Measurements from ENCODE around the gene IMMP2L.

DNA sequence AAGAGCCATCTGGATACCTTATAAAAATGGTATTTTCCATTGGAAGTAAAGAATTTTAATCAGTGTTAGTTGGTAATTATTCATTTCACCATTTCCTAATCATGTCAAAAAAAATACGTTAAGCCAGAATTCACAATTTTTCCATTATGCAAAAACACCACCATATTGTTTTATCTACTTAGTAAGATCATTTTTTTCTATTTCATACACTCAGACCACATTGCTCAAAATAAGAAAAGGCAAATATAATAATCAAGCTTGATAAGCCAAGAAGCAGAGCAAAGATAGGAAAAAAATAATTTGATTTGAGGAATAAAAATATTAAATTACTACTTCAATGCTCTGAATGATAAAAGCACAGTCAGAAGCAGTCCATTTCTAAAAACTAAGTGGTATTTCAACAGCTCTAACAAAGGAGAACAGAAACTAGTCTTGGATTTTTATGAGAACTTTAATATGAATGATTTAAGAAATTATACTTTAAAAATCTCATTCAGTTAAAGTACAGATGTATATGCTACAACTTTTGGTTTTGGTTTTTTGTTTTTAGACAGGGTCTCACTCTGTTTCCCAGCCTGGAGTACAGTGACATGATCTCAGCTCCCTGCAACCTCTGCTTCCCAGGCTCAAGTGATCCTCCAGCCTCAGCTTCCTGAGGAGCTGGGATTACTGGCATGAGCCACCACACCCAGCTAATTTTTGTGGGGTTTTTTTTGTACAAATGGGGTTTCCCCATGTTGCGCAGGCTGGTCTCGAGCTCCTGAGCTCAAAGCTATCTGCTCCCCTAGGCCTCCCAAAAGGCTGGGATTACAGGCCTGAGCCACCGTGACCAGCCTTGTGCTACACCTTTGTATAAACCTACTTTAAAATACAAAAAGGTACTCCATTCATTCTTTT, 424.7 kb downstream of the IMMP2L start:
- TF ChIP-seq, protein P1, sequence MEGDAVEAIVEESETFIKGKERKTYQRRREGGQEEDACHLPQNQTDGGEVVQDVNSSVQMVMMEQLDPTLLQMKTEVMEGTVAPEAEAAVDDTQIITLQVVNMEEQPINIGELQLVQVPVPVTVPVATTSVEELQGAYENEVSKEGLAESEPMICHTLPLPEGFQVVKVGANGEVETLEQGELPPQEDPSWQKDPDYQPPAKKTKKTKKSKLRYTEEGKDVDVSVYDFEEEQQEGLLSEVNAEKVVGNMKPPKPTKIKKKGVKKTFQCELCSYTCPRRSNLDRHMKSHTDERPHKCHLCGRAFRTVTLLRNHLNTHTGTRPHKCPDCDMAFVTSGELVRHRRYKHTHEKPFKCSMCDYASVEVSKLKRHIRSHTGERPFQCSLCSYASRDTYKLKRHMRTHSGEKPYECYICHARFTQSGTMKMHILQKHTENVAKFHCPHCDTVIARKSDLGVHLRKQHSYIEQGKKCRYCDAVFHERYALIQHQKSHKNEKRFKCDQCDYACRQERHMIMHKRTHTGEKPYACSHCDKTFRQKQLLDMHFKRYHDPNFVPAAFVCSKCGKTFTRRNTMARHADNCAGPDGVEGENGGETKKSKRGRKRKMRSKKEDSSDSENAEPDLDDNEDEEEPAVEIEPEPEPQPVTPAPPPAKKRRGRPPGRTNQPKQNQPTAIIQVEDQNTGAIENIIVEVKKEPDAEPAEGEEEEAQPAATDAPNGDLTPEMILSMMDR (conservative IDR thresholded peaks at IDR 0.05; ENCODE audit: low read depth, low read length): no peak
- TF ChIP-seq SMC3 (IDR thresholded peaks at IDR 0.05; ENCODE audit: low read depth, low read length) (no peak), CEBPB (IDR thresholded peaks at IDR 0.05; ENCODE audit: low read depth, low read length) (peak; percentile 60), POLR2A (IDR thresholded peaks at IDR 0.05; ENCODE audit: low read depth, low read length) (no peak), MAFK (IDR thresholded peaks at IDR 0.05; ENCODE audit: low read depth, low read length) (no peak)
